ENCODE measurements around the gene TEX13D. TPM values are rescaled to one million over a fixed set of nuclear protein-coding genes. Genes with fewer than 3 reads are reported as not detected.

The TEX13D gene
- total RNA-seq, 1 donor, result not detected

- no peaks in the 10 kb centered on the region for H3K4me1 ChIP-seq (ENCODE audit: insufficient read depth, low read length)
- no peak for DNase-seq (ENCODE audit: insufficient read length, low spot score, missing footprints)
- no peaks in the 10 kb centered on the region for H3K9me3 ChIP-seq (ENCODE audit: low read depth, low read length)
- no peaks in the 10 kb centered on the region for H3K79me2 ChIP-seq (ENCODE audit: insufficient read depth, low read length)
- no peaks in the 10 kb centered on the region for H3K36me3 ChIP-seq (ENCODE audit: insufficient read depth, low read length)
- no peak overlapping the region for H3K4me2 ChIP-seq (ENCODE audit: insufficient read depth, low read length)
- H3K27me3 ChIP-seq (ENCODE audit: insufficient read depth, low read length), result no peaks in the 10 kb centered on the region
- no peaks in the 10 kb centered on the region for H4K20me1 ChIP-seq (ENCODE audit: insufficient read depth, low read length)
- no peak overlapping the region for H3K27ac ChIP-seq (ENCODE audit: low read depth, low read length)
- TF ChIP-seq CTCF (IDR thresholded peaks at IDR 0.05; ENCODE audit: extremely low read depth, low read depth, low read length), result no peak
- no peak overlapping the region for H3K4me3 ChIP-seq (ENCODE audit: insufficient read depth, low read length)
- no peak overlapping the region for H2AFZ ChIP-seq (ENCODE audit: low read length)
Observed at GRCh38 chrX:124338733-124339514, 6.5 kb downstream of the TEX13D start.

- no peak for TF ChIP-seq CTCF (IDR thresholded peaks at IDR 0.05; ENCODE audit: extremely low read depth, low read depth, low read length)
- Histone ChIP-seq H4K20me1 (ENCODE audit: insufficient read depth, low read length) (no peaks in the 10 kb centered on the region), H3K36me3 (ENCODE audit: insufficient read depth, low read length) (no peaks in the 10 kb centered on the region), H3K4me1 (ENCODE audit: insufficient read depth, low read length) (no peaks in the 10 kb centered on the region), H3K27ac (ENCODE audit: low read depth, low read length) (no peak overlapping the region), H3K9me3 (ENCODE audit: low read depth, low read length) (no peaks in the 10 kb centered on the region), H3K27me3 (ENCODE audit: insufficient read depth, low read length) (no peaks in the 10 kb centered on the region), H3K4me3 (ENCODE audit: insufficient read depth, low read length) (no peak overlapping the region), H3K79me2 (ENCODE audit: insufficient read depth, low read length) (no peaks in the 10 kb centered on the region), H3K4me2 (ENCODE audit: insufficient read depth, low read length) (no peak overlapping the region), H2AFZ (ENCODE audit: low read length) (no peak overlapping the region)
- DNase-seq (ENCODE audit: insufficient read length, low spot score, missing footprints), result no peak
Observed at GRCh38 chrX:124341396-124342132, 9.1 kb downstream of the TEX13D start.

GRCh38 chrX:124342174-124342867 is 9.9 kb downstream of the TEX13D start:
- no peak for DNase-seq (ENCODE audit: insufficient read length, low spot score, missing footprints)
- Histone ChIP-seq H3K27me3 (ENCODE audit: insufficient read depth, low read length) (no peaks in the 10 kb centered on the region), H3K9me3 (ENCODE audit: low read depth, low read length) (no peaks in the 10 kb centered on the region), H3K36me3 (ENCODE audit: insufficient read depth, low read length) (no peaks in the 10 kb centered on the region), H3K4me1 (ENCODE audit: insufficient read depth, low read length) (no peaks in the 10 kb centered on the region), H2AFZ (ENCODE audit: low read length) (no peak overlapping the region), H3K27ac (ENCODE audit: low read depth, low read length) (no peak overlapping the region), H4K20me1 (ENCODE audit: insufficient read depth, low read length) (no peaks in the 10 kb centered on the region), H3K4me3 (ENCODE audit: insufficient read depth, low read length) (no peak overlapping the region), H3K4me2 (ENCODE audit: insufficient read depth, low read length) (no peak overlapping the region), H3K79me2 (ENCODE audit: insufficient read depth, low read length) (no peaks in the 10 kb centered on the region)
- TF ChIP-seq CTCF (IDR thresholded peaks at IDR 0.05; ENCODE audit: extremely low read depth, low read depth, low read length), result no peak

GRCh38 chrX:124343016-124343415 is 10.6 kb downstream of the TEX13D start:
- H3K4me3 ChIP-seq (ENCODE audit: insufficient read depth, low read length), result no peak overlapping the region
- H3K4me1 ChIP-seq (ENCODE audit: insufficient read depth, low read length), result no peaks in the 10 kb centered on the region
- TF ChIP-seq CTCF (IDR thresholded peaks at IDR 0.05; ENCODE audit: extremely low read depth, low read depth, low read length), result no peak
- no peaks in the 10 kb centered on the region for H3K27me3 ChIP-seq (ENCODE audit: insufficient read depth, low read length)
- no peaks in the 10 kb centered on the region for H3K79me2 ChIP-seq (ENCODE audit: insufficient read depth, low read length)
- DNase-seq (ENCODE audit: insufficient read length, low spot score, missing footprints), result no peak
- no peaks in the 10 kb centered on the region for H3K9me3 ChIP-seq (ENCODE audit: low read depth, low read length)
- no peaks in the 10 kb centered on the region for H4K20me1 ChIP-seq (ENCODE audit: insufficient read depth, low read length)
- H3K27ac ChIP-seq (ENCODE audit: low read depth, low read length), result no peak overlapping the region
- H3K36me3 ChIP-seq (ENCODE audit: insufficient read depth, low read length), result no peaks in the 10 kb centered on the region
- H2AFZ ChIP-seq (ENCODE audit: low read length), result no peak overlapping the region
- no peak overlapping the region for H3K4me2 ChIP-seq (ENCODE audit: insufficient read depth, low read length)

All from osteoblast (primary cell).